Keratinocyte (primary cell): ENCODE results near the gene ZMYND8. TPM values are rescaled to one million over a fixed set of nuclear protein-coding genes. Genes with fewer than 3 reads are reported as not detected.
A peak's percentile ranks its signal among the peaks of the same experiment; 100 is the strongest.
"Not testable (repeated sequence)": the region's sequence is repeated elsewhere in the genome, so short reads cannot be mapped to it uniquely, and the experiment has no call there.

Experiments
- DNase-seq: peaks from one replicate; pipeline ENCODE4 v3.0.0-alpha.2; 2011; ENCODE audit warnings: low read depth, missing footprints, low spot score
- FAIRE-seq: peaks from 2 replicates; lab custom pipeline; 2011; peaks lifted over from hg19 to GRCh38; lab: Jason Lieb, UNC
- H2AFZ ChIP-seq: 2 replicates; pipeline ENCODE4 v1.6.0; 2012; ENCODE audit warnings: low read length, control low read depth, inconsistent platforms; ENCODE audit not compliant: control insufficient read depth
- H3K27ac ChIP-seq: 2 replicates; pipeline ENCODE4 v1.5.1; 2011; ENCODE audit warnings: low read length; ENCODE audit not compliant: control insufficient read depth, insufficient read depth
- H3K27me3 ChIP-seq: 3 replicates; pipeline ENCODE4 v1.6.0; 2011; ENCODE audit warnings: low read length; ENCODE audit not compliant: control insufficient read depth, insufficient read depth; ENCODE audit errors: extremely low read depth
- H3K36me3 ChIP-seq, 2 experiments: 2 replicates in 1 of 2; 3 replicates in 1 of 2; pipeline ENCODE4 v1.5.1; 2011; ENCODE audit warnings: low read length in 2 of 2, mild to moderate bottlenecking in 1 of 2; ENCODE audit not compliant: control insufficient read depth in 2 of 2, insufficient read depth in 2 of 2; ENCODE audit errors: extremely low read depth in 1 of 2
- H3K4me1 ChIP-seq: 3 replicates; pipeline ENCODE4 v1.5.1; 2011; ENCODE audit warnings: low read length; ENCODE audit not compliant: control insufficient read depth, insufficient read depth; ENCODE audit errors: extremely low read depth
- H3K4me2 ChIP-seq: 3 replicates; pipeline ENCODE4 v1.6.0; 2011; ENCODE audit warnings: low read depth, low read length; ENCODE audit not compliant: control insufficient read depth, insufficient read depth; ENCODE audit errors: extremely low read depth
- H3K4me3 ChIP-seq, 3 experiments: fragments of 200-600 bp in 1 of 3; sonication (generic) in 1 of 3; 2 replicates in 2 of 3; 3 replicates in 1 of 3; pipeline ENCODE4 v1.5.1; 2011 to 2016; ENCODE audit warnings: low read length in 3 of 3, mild to moderate bottlenecking in 3 of 3, control low read depth in 2 of 3, inconsistent platforms in 1 of 3, low read depth in 1 of 3, mixed read lengths in 1 of 3, mixed run types in 1 of 3, moderate library complexity in 1 of 3; ENCODE audit not compliant: control insufficient read depth in 2 of 3, insufficient read depth in 2 of 3; ENCODE audit errors: extremely low read depth in 1 of 3
- H3K79me2 ChIP-seq: 2 replicates; pipeline ENCODE4 v1.6.0; 2012; ENCODE audit warnings: low read length; ENCODE audit not compliant: control insufficient read depth, insufficient read depth
- H3K9ac ChIP-seq: 3 replicates; pipeline ENCODE4 v1.6.0; 2011; ENCODE audit warnings: low read length; ENCODE audit not compliant: control insufficient read depth, insufficient read depth; ENCODE audit errors: extremely low read depth
- H3K9me1 ChIP-seq: 3 replicates; pipeline ENCODE4 v1.6.0; 2011; ENCODE audit warnings: low read length; ENCODE audit not compliant: control insufficient read depth, insufficient read depth; ENCODE audit errors: extremely low read depth
- H3K9me3 ChIP-seq: 2 replicates; pipeline ENCODE4 v1.5.1; 2012; ENCODE audit warnings: low read depth, low read length; ENCODE audit not compliant: control insufficient read depth
- H4K20me1 ChIP-seq: 3 replicates; pipeline ENCODE4 v1.6.0; 2011; ENCODE audit warnings: low read length; ENCODE audit not compliant: control insufficient read depth, insufficient read depth; ENCODE audit errors: extremely low read depth
- CTCF ChIP-seq, 3 experiments: IDR thresholded peaks in 1 of 3; conservative IDR thresholded peaks in 1 of 3; optimal IDR thresholded peaks in 1 of 3; 2 replicates in 2 of 3; 3 replicates in 1 of 3; pipeline versions ENCODE3 to v1.5.1; 2011; ENCODE audit warnings: low read length in 3 of 3, mild to moderate bottlenecking in 3 of 3, moderate library complexity in 2 of 3, control low read depth in 1 of 3, inconsistent platforms in 1 of 3; ENCODE audit not compliant: insufficient read depth in 2 of 3; ENCODE audit errors: extremely low read depth in 1 of 3
- EZH2 ChIP-seq: IDR thresholded peaks from one replicate; pipeline ENCODE4 v1.6.1; 2012; ENCODE audit warnings: inconsistent platforms, mild to moderate bottlenecking, low read length, moderate library complexity
- dilution Hi-C: fragments of 300-500 bp; cut with MboI; formaldehyde crosslinking; loops from one replicate; pipeline ENCODE4 v1.7.0; 2020; ENCODE audit warnings: low sequenced_read_pairs; ENCODE audit not compliant: extremely low pct_ligation_motif_present
- polyA plus RNA-seq, 5 experiments: library from polyadenylated mRNA; depleted of rRNA in 3 of 5; stranded (reverse) in 3 of 5; stranded (forward) in 1 of 5; unstranded in 1 of 5; fragments of >200 nt; gene quantifications; 1 replicate in 1 of 5; 2 replicates in 3 of 5; 3 replicates in 1 of 5; pipeline versions ENCODE4 v1.2.1 to v1.2.3, GENCODE V29; 2011 to 2012; ENCODE audit warnings: missing spikeins in 2 of 5, low read depth in 1 of 5, low replicate concordance in 1 of 5

ZMYND8 gene
- polyA plus RNA-seq, 1 donor (not counting 4 experiments of a cell fraction or from before 2014, with no cell fraction given): 39.8 TPM

GRCh38 chr20:47374121-47374520, 17.6 kb upstream of the ZMYND8 start:
- H4K20me1 ChIP-seq, H3K4me2 ChIP-seq, DNase-seq, H3K4me3 ChIP-seq, H3K27me3 ChIP-seq, H3K27ac ChIP-seq, H3K9me1 ChIP-seq, FAIRE-seq, H3K79me2 ChIP-seq, dilution Hi-C loops, H3K9ac ChIP-seq, H2AFZ ChIP-seq, H3K9me3 ChIP-seq, H3K36me3 ChIP-seq: not testable (repeated sequence)
- H3K4me1 ChIP-seq: peaks cover 18% of the 10 kb centered on the region

DNA sequence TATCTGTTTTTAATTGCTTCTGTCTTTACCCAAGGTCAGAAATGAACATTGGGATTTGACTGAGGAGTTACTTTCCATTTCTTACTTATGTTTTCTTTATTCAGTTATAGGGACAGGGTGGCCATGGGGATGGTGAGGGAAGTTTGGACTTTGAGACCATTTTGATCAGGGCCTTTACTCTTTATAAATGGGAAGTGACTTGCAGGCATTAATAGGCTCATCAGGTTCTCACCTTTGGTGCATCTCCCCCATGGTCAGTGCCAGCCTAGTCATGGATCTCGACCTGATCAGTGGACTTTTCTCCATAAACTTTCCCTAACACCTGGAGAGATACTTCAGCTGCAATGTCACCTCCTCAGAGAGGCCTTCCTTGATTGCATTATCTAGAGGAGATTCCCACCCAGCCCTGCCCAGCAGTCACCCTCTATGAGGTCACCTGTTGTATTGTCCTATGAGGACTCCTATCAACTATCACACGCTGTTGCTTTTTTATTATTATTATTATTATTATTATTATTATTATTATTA, 16.8 kb upstream of the ZMYND8 start:
- Histone ChIP-seq H3K27ac (no peak overlapping the region), H3K4me2 (peak overlapping the region; percentile 27), H3K4me3 (no peak overlapping the region), H3K27me3 (no peaks in the 10 kb centered on the region), H3K9me3 (no peaks in the 10 kb centered on the region), H3K79me2 (no peaks in the 10 kb centered on the region), H3K9ac (no peak overlapping the region), H3K36me3 (no peaks in the 10 kb centered on the region), H3K4me1 (peaks cover 18% of the 10 kb centered on the region), H4K20me1 (no peaks in the 10 kb centered on the region), H3K9me1 (no peaks in the 10 kb centered on the region), H2AFZ (no peak overlapping the region)
- FAIRE-seq: no peak
- no peak for DNase-seq
- no peak for TF ChIP-seq EZH2
- no peak for TF ChIP-seq CTCF (optimal IDR thresholded peaks at IDR 0.05 in 1 of 3, IDR thresholded peaks at IDR 0.05 in 1 of 3, conservative IDR thresholded peaks at IDR 0.05 in 1 of 3; ENCODE audit: extremely low read depth in 1 of 3, insufficient read depth in 2 of 3, low read length in 3 of 3)
- dilution Hi-C loops: no loop called here
